Karpas-422 (cell line): ENCODE data around the gene LRRFIP2. TPM values are rescaled to one million over a fixed set of nuclear protein-coding genes. Genes with fewer than 3 reads are reported as not detected.
"Not testable (repeated sequence)": the region's sequence is repeated elsewhere in the genome, so short reads cannot be mapped to it uniquely, and the experiment has no call there.

Experiments used
- DNase-seq: peaks from one replicate; pipeline ENCODE4 v3.0.0-alpha.2; 2015
- H2AFZ ChIP-seq: fragments of 200-600 bp; sonication (generic); 2 replicates; pipeline ENCODE4 v1.6.1; 2014; ENCODE audit warnings: antibody characterized with exemption, low read length, mixed read lengths
- H3K27ac ChIP-seq: fragments of 200-600 bp; sonication (generic); 2 replicates; pipeline ENCODE4 v1.5.1; 2014; ENCODE audit warnings: mild to moderate bottlenecking, low read length, moderate library complexity
- H3K27me3 ChIP-seq: fragments of 200-600 bp; sonication (generic); 2 replicates; pipeline ENCODE4 v1.6.1; 2014; ENCODE audit warnings: low read length, mixed read lengths
- H3K36me3 ChIP-seq: fragments of 200-600 bp; sonication (generic); 2 replicates; pipeline ENCODE4 v1.6.1; 2014; ENCODE audit warnings: low read length, mixed read lengths; ENCODE audit not compliant: insufficient read depth
- H3K4me1 ChIP-seq: fragments of 200-600 bp; sonication (generic); 2 replicates; pipeline ENCODE4 v1.6.1; 2014; ENCODE audit warnings: mild to moderate bottlenecking, low read length, mixed read lengths
- H3K4me2 ChIP-seq: fragments of 200-600 bp; sonication (generic); 2 replicates; pipeline ENCODE4 v1.6.1; 2014; ENCODE audit warnings: low read length, low read depth, mild to moderate bottlenecking; ENCODE audit not compliant: poor library complexity, severe bottlenecking
- H3K4me3 ChIP-seq: fragments of 200-600 bp; sonication (generic); 2 replicates; pipeline ENCODE4 v1.5.1; 2014; ENCODE audit warnings: mild to moderate bottlenecking, antibody characterized with exemption, low read length, mixed read lengths
- H3K79me2 ChIP-seq: fragments of 200-600 bp; sonication (generic); 2 replicates; pipeline ENCODE4 v1.6.1; 2014; ENCODE audit warnings: mild to moderate bottlenecking, low read length, mixed read lengths
- H3K9ac ChIP-seq: fragments of 200-600 bp; sonication (generic); 2 replicates; pipeline ENCODE4 v1.6.0; 2014; ENCODE audit warnings: low read length
- H3K9me2 ChIP-seq: fragments of 200-600 bp; sonication (generic), shearing (Covaris generic); replicated peaks from 2 replicates; pipeline ENCODE4 v1.6.0; 2014; ENCODE audit warnings: mild to moderate bottlenecking, low read length, moderate library complexity; ENCODE audit not compliant: insufficient read depth
- H3K9me3 ChIP-seq: fragments of 300-700, 200-600 bp; sonication (generic); 2 replicates; pipeline ENCODE4 v1.6.1; 2014; ENCODE audit warnings: low read length, mixed read lengths
- H4K20me1 ChIP-seq: fragments of 200-600 bp; sonication (generic); 2 replicates; pipeline ENCODE4 v1.6.1; 2014; ENCODE audit warnings: mild to moderate bottlenecking, antibody characterized with exemption, low read length, low read depth; ENCODE audit not compliant: insufficient read depth
- total RNA-seq: library from RNA; depleted of rRNA; stranded (reverse); fragments of >200 nt; shearing (Covaris generic); gene quantifications from 2 replicates; pipeline ENCODE4 v1.2.3, GENCODE V29; 2014; ENCODE audit warnings: low replicate concordance

The LRRFIP2 gene
- total RNA-seq, 1 experiment from 2014 or later = 45.5 TPM

GRCh38 chr3:37217098-37217849 is 42.9 kb upstream of the LRRFIP2 start:
- no peak overlapping the region for H3K27ac ChIP-seq
- no peak overlapping the region for H2AFZ ChIP-seq
- H3K4me1 ChIP-seq = peaks cover 3% of the 10 kb centered on the region; the same call in 1 of the 2 replicates
- H3K36me3 ChIP-seq = no peaks in the 10 kb centered on the region
- no peaks in the 10 kb centered on the region for H3K9me3 ChIP-seq
- H3K4me2 ChIP-seq = no peak overlapping the region
- H3K27me3 ChIP-seq = no peaks in the 10 kb centered on the region
- H4K20me1 ChIP-seq = no peaks in the 10 kb centered on the region
- no peak for DNase-seq
- no peak overlapping the region for H3K9ac ChIP-seq
- no peaks in the 10 kb centered on the region for H3K79me2 ChIP-seq
- no peaks in the 10 kb centered on the region for H3K9me2 ChIP-seq
- no peak overlapping the region for H3K4me3 ChIP-seq

GRCh38 chr3:37216597-37217097 is 42.3 kb upstream of the LRRFIP2 start:
- Histone ChIP-seq H3K27me3 (no peaks in the 10 kb centered on the region), H3K4me3 (no peak overlapping the region), H4K20me1 (no peaks in the 10 kb centered on the region), H3K36me3 (no peaks in the 10 kb centered on the region), H3K79me2 (no peaks in the 10 kb centered on the region), H2AFZ (no peak overlapping the region), H3K9ac (no peak overlapping the region), H3K9me2 (no peaks in the 10 kb centered on the region), H3K4me2 (no peak overlapping the region), H3K4me1 (peaks cover 3% of the 10 kb centered on the region; the same call in 1 of the 2 replicates), H3K27ac (no peak overlapping the region), H3K9me3 (no peaks in the 10 kb centered on the region)
- DNase-seq = no peak

- Histone ChIP-seq H4K20me1 (no peaks in the 10 kb centered on the region), H3K9me2 (no peaks in the 10 kb centered on the region), H3K27ac (no peak overlapping the region), H3K27me3 (no peaks in the 10 kb centered on the region), H3K4me3 (no peak overlapping the region), H3K9ac (no peak overlapping the region), H2AFZ (no peak overlapping the region), H3K4me1 (peaks cover 3% of the 10 kb centered on the region; the same call in 1 of the 2 replicates), H3K79me2 (no peaks in the 10 kb centered on the region), H3K36me3 (no peaks in the 10 kb centered on the region), H3K4me2 (no peak overlapping the region), H3K9me3 (no peaks in the 10 kb centered on the region)
- DNase-seq = no peak
Measured at GRCh38 chr3:37214076-37214475, 39.7 kb upstream of the LRRFIP2 start.

- H3K9ac ChIP-seq = no peak overlapping the region
- no peaks in the 10 kb centered on the region for H3K9me3 ChIP-seq
- H3K4me1 ChIP-seq = peaks cover 3% of the 10 kb centered on the region; the same call in 1 of the 2 replicates
- H3K9me2 ChIP-seq = no peaks in the 10 kb centered on the region
- no peak overlapping the region for H3K27ac ChIP-seq
- no peak overlapping the region for H3K4me2 ChIP-seq
- no peak for DNase-seq
- H3K4me3 ChIP-seq = no peak overlapping the region
- H3K27me3 ChIP-seq = no peaks in the 10 kb centered on the region
- H4K20me1 ChIP-seq = no peaks in the 10 kb centered on the region
- H3K36me3 ChIP-seq = no peaks in the 10 kb centered on the region
- no peaks in the 10 kb centered on the region for H3K79me2 ChIP-seq
- no peak overlapping the region for H2AFZ ChIP-seq
Measured at GRCh38 chr3:37210230-37210629, 35.8 kb upstream of the LRRFIP2 start.

- H3K4me2 ChIP-seq, H3K9me2 ChIP-seq, DNase-seq, H3K9me3 ChIP-seq, H3K4me3 ChIP-seq, H3K4me1 ChIP-seq, H4K20me1 ChIP-seq, H3K9ac ChIP-seq, H3K36me3 ChIP-seq, H2AFZ ChIP-seq, H3K27ac ChIP-seq, H3K79me2 ChIP-seq, H3K27me3 ChIP-seq: not testable (repeated sequence)
Measured at GRCh38 chr3:37208576-37208975, 34.2 kb upstream of the LRRFIP2 start.

GRCh38 chr3:37208008-37208407 is 33.6 kb upstream of the LRRFIP2 start:
- H3K4me3 ChIP-seq, H4K20me1 ChIP-seq, H3K79me2 ChIP-seq, H3K9ac ChIP-seq, H3K9me3 ChIP-seq, H3K27ac ChIP-seq, H3K4me2 ChIP-seq, DNase-seq, H3K9me2 ChIP-seq, H3K4me1 ChIP-seq, H2AFZ ChIP-seq, H3K36me3 ChIP-seq, H3K27me3 ChIP-seq: not testable (repeated sequence)

- not testable (repeated sequence) for H3K4me2 ChIP-seq, H3K4me1 ChIP-seq, H3K27ac ChIP-seq, H3K4me3 ChIP-seq, H3K9me2 ChIP-seq, H3K9ac ChIP-seq, H4K20me1 ChIP-seq, H2AFZ ChIP-seq, H3K36me3 ChIP-seq, H3K9me3 ChIP-seq, H3K27me3 ChIP-seq, DNase-seq, H3K79me2 ChIP-seq
Measured at GRCh38 chr3:37206041-37206440, 31.7 kb upstream of the LRRFIP2 start.

- Histone ChIP-seq H3K9me3 (no peaks in the 10 kb centered on the region), H4K20me1 (no peaks in the 10 kb centered on the region), H3K79me2 (no peaks in the 10 kb centered on the region), H3K4me3 (no peak overlapping the region), H3K9me2 (no peaks in the 10 kb centered on the region), H3K9ac (no peak overlapping the region), H3K4me1 (no peaks in the 10 kb centered on the region), H3K27ac (no peak overlapping the region), H3K4me2 (no peak overlapping the region), H3K36me3 (no peaks in the 10 kb centered on the region), H2AFZ (no peak overlapping the region), H3K27me3 (no peaks in the 10 kb centered on the region)
- DNase-seq = no peak
Measured at GRCh38 chr3:37204314-37204713, 29.9 kb upstream of the LRRFIP2 start.
